ENCODE measurements around the gene FAM118B. TPM values are rescaled to one million over a fixed set of nuclear protein-coding genes. Genes with fewer than 3 reads are reported as not detected.

FAM118B gene
- polyA plus RNA-seq, 1 of the 3 experiments (the other 2 are of a cell fraction): 19.5 TPM

- no peak for TF ChIP-seq RFX5 (IDR thresholded peaks at IDR 0.05; ENCODE audit: low read length)
- no peak for TF ChIP-seq TCF12 (IDR thresholded peaks at IDR 0.05)
- TF ChIP-seq USF2 (IDR thresholded peaks at IDR 0.05; ENCODE audit: borderline replicate concordance, low read depth, low read length): no peak
- TF ChIP-seq MAX (IDR thresholded peaks at IDR 0.05; ENCODE audit: low read depth): no peak
- TF ChIP-seq TEAD4 (IDR thresholded peaks at IDR 0.05; ENCODE audit: borderline replicate concordance, insufficient read depth): no peak
- no peak for TF ChIP-seq RAD21 (IDR thresholded peaks at IDR 0.05; ENCODE audit: low read length)
- TF ChIP-seq TAF1 (IDR thresholded peaks at IDR 0.05; ENCODE audit: borderline replicate concordance, low read depth, low read length): no peak
- no peak for TF ChIP-seq GABPA (IDR thresholded peaks at IDR 0.05; ENCODE audit: low read depth)
- TF ChIP-seq IRF3 (IDR thresholded peaks at IDR 0.05; ENCODE audit: low read depth, low read length): no peak
- no peak for TF ChIP-seq USF1 (IDR thresholded peaks at IDR 0.05; ENCODE audit: borderline replicate concordance, low read depth)
- no peak for TF ChIP-seq JUND (IDR thresholded peaks at IDR 0.05)
- no peak for TF ChIP-seq NFIC (IDR thresholded peaks at IDR 0.05; ENCODE audit: borderline replicate concordance)
- no peak for TF ChIP-seq SIN3A (IDR thresholded peaks at IDR 0.05; ENCODE audit: borderline replicate concordance, low read depth, low read length)
- no peak for TF ChIP-seq RXRA (IDR thresholded peaks at IDR 0.05; ENCODE audit: borderline replicate concordance, low read depth)
- TF ChIP-seq FOSL2 (IDR thresholded peaks at IDR 0.05; ENCODE audit: borderline replicate concordance, low read depth): no peak
- TF ChIP-seq CTCF (IDR thresholded peaks at IDR 0.05): no peak
- no peak for TF ChIP-seq ZBTB33 (IDR thresholded peaks at IDR 0.05; ENCODE audit: borderline replicate concordance, low read depth)
- TF ChIP-seq NRF1 (IDR thresholded peaks at IDR 0.05; ENCODE audit: low read depth, low read length): no peak
- TF ChIP-seq PBX3 (IDR thresholded peaks at IDR 0.05): no peak
- no peak for TF ChIP-seq SMC3 (IDR thresholded peaks at IDR 0.05; ENCODE audit: low read depth, low read length)
- no peaks in the 10 kb centered on the region for H3K9me2 ChIP-seq
- no peaks in the 10 kb centered on the region for H3K36me3 ChIP-seq (replicated peaks in 1 of 2; ENCODE audit: control insufficient read depth in 1 of 2, insufficient read depth in 2 of 2, low read length in 1 of 2)
- ChIA-PET POLR2A (no interaction called here), CTCF (interaction anchor here (1.3 to 1.5 kb wide), 2 partner anchors 12 to 67 kb away, joined by 3 to 7 read pairs; no protein-coding TSS in a partner anchor)
- H4K20me1 ChIP-seq (ENCODE audit: insufficient read depth): no peaks in the 10 kb centered on the region
- H3K9me3 ChIP-seq: no peaks in the 10 kb centered on the region
- H3K79me2 ChIP-seq (ENCODE audit: insufficient read depth): no peaks in the 10 kb centered on the region
- no peak overlapping the region for H3K4me2 ChIP-seq
- H3K4me1 ChIP-seq (ENCODE audit: control insufficient read depth in 1 of 2, insufficient read depth in 2 of 2, low read depth in 1 of 2, low read length in 1 of 2): no peaks in the 10 kb centered on the region
- H3K4me3 ChIP-seq (ENCODE audit: low read depth in 2 of 2, low read length in 1 of 2): no peak overlapping the region
- H3K27ac ChIP-seq (ENCODE audit: low read depth in 2 of 2, low read length in 1 of 2): no peak overlapping the region
- no peak overlapping the region for H2AFZ ChIP-seq (ENCODE audit: low read depth)
- no peak overlapping the region for H3K9ac ChIP-seq
- no peaks in the 10 kb centered on the region for H3F3A ChIP-seq (replicated peaks; ENCODE audit: insufficient read depth)
- no peak for DNase-seq
- no peaks in the 10 kb centered on the region for H3K27me3 ChIP-seq (ENCODE audit: insufficient read depth)
- WGBS (ENCODE audit: low lambda C conversion rate): 87% methylated on average over 10 of the region's 13 CpGs
Observed at GRCh38 chr11:126181939-126182730, 29.4 kb upstream of the FAM118B start.
